GM12892 (cell line): Measurements from ENCODE around the gene SFRP5.

Experiments
- POLR2A ChIP-seq: IDR thresholded peaks from 2 replicates; pipeline ENCODE4 v1.6.1; 2011; ENCODE audit warnings: low read depth, low read length, control low read depth
- POLR2AphosphoS5 ChIP-seq: IDR thresholded peaks from 2 replicates; pipeline ENCODE4 v1.6.1; 2011; ENCODE audit warnings: low read depth, low read length, control low read depth

GRCh38 chr10:97766106-97766810 is 5.5 kb downstream of the SFRP5 start:
- TF ChIP-seq POLR2A (no peak), POLR2AphosphoS5 (no peak)
